GM12891 (cell line): ENCODE measurements around the gene SERPINH1.

Source experiments
- POLR2A ChIP-seq: IDR thresholded peaks from 2 replicates; pipeline ENCODE4 v1.6.1; 2011; ENCODE audit warnings: low read depth, low read length, control low read depth
- POLR2AphosphoS5 ChIP-seq: IDR thresholded peaks from 2 replicates; pipeline ENCODE4 v1.6.1; 2011; ENCODE audit warnings: low read depth, low read length, control low read depth
- SPI1 ChIP-seq: IDR thresholded peaks from 2 replicates; pipeline ENCODE4 v1.6.1; 2011; ENCODE audit warnings: low read depth, low read length, control low read depth
- TAF1 ChIP-seq: IDR thresholded peaks from 2 replicates; pipeline ENCODE4 v1.6.1; 2011; ENCODE audit warnings: low read depth, low read length, control low read depth

- TF ChIP-seq SPI1 = no peak
- no peak for TF ChIP-seq POLR2AphosphoS5
- no peak for TF ChIP-seq TAF1
- TF ChIP-seq POLR2A = no peak
Measured at GRCh38 chr11:75603791-75604736, 42.0 kb downstream of the SERPINH1 start.
